HG02938 (cell line): ENCODE data around the gene PTPRB.
A peak's percentile ranks its signal among the peaks of the same experiment; 100 is the strongest.

Source experiments
- ATAC-seq: cut with Tn5 transposase; IDR thresholded peaks from one replicate; pipeline ENCODE4 v1.9.1; 2021; ENCODE audit warnings: mild to moderate bottlenecking, moderate library complexity; ENCODE audit not compliant: unreplicated experiment

PTPRB gene

GRCh38 chr12:70598467-70599193 is 38.6 kb downstream of the PTPRB start:
- no peak for ATAC-seq

- ATAC-seq: no peak
Observed at GRCh38 chr12:70592664-70593063, 44.6 kb downstream of the PTPRB start.

GRCh38 chr12:70590549-70591226 is 46.5 kb downstream of the PTPRB start:
- ATAC-seq: no peak

- ATAC-seq: peak; percentile 91
Observed at GRCh38 chr12:70590051-70590450, 47.2 kb downstream of the PTPRB start.

- ATAC-seq: no peak
Observed at GRCh38 chr12:70584332-70584731, 52.9 kb downstream of the PTPRB start.

- ATAC-seq: no peak
Observed at GRCh38 chr12:70583251-70583650, 54.0 kb downstream of the PTPRB start.

- ATAC-seq: no peak
Observed at GRCh38 chr12:70581208-70581607, 56.0 kb downstream of the PTPRB start.

- ATAC-seq: no peak
Observed at GRCh38 chr12:70577283-70577634, 60.0 kb downstream of the PTPRB start.

GRCh38 chr12:70576341-70577282 is 60.6 kb downstream of the PTPRB start:
- no peak for ATAC-seq

- ATAC-seq: no peak
Observed at GRCh38 chr12:70571705-70572268, 65.4 kb downstream of the PTPRB start.

GRCh38 chr12:70571029-70571428 is 66.2 kb downstream of the PTPRB start:
- no peak for ATAC-seq

- ATAC-seq: no peak
Observed at GRCh38 chr12:70561550-70561949, 75.7 kb downstream of the PTPRB start.

- no peak for ATAC-seq
Observed at GRCh38 chr12:70560671-70561070, 76.6 kb downstream of the PTPRB start.

GRCh38 chr12:70559390-70559789 is 77.8 kb downstream of the PTPRB start:
- ATAC-seq: no peak

- no peak for ATAC-seq
Observed at GRCh38 chr12:70557583-70558191, 79.5 kb downstream of the PTPRB start.

- no peak for ATAC-seq
Observed at GRCh38 chr12:70556179-70556869, 80.9 kb downstream of the PTPRB start.

- no peak for ATAC-seq
Observed at GRCh38 chr12:70555081-70555480, 82.1 kb downstream of the PTPRB start.

- no peak for ATAC-seq
Observed at GRCh38 chr12:70553391-70553859, 83.8 kb downstream of the PTPRB start.

- no peak for ATAC-seq
Observed at GRCh38 chr12:70551731-70552130, 85.5 kb downstream of the PTPRB start.

GRCh38 chr12:70550180-70550577 is 87.0 kb downstream of the PTPRB start:
- ATAC-seq: no peak
